ENCODE data around the gene PDLIM3. TPM values are rescaled to one million over a fixed set of nuclear protein-coding genes. Genes with fewer than 3 reads are reported as not detected.

Gene PDLIM3
- total and polyA plus RNA-seq, 11 donors = 111 to 1,156 (median 246) TPM

DNA sequence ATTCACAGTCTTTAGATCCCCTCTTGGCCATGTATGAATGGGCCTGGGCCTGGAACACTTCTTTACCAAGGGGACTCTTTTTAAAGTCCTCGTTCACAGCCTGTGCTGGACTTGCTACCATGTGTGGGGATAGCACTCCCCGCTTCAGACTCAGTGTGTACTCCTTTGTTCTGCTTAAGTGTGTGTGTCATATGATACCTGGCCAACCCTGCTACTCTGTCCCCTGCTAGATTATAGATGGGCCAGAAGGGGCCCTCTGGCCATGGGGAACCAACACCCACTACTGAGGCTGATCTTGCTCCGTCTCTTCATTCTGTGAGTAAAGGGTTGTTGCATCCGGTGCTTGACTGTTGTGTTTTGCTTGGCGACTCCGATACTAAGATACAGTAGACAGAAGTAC is 71.8 kb downstream of the PDLIM3 start:
- ATAC-seq (peak in 1 of 4 donors; percentile 36), DNase-seq (no peak)
- Histone ChIP-seq H3K4me1 (peaks cover 0 to 5% (median 0%) of the 10 kb centered on the region in 12 donors), H3K27ac (no peak overlapping the region), H3K36me3 (no peaks in the 10 kb centered on the region), H3K9me3 (no peaks in the 10 kb centered on the region), H3K4me3 (no peak overlapping the region), H3K27me3 (no peaks in the 10 kb centered on the region)
- WGBS, 4 donors = 82 to 90% (median 86%) methylated on average over 6 of the region's 6 CpGs
- intact Hi-C loops (cut with DNase I) = no loop called here
- TF ChIP-seq POLR2A (IDR thresholded peaks at IDR 0.05) = no peak
- no peak for TF ChIP-seq CTCF (IDR thresholded peaks at IDR 0.05)

DNA sequence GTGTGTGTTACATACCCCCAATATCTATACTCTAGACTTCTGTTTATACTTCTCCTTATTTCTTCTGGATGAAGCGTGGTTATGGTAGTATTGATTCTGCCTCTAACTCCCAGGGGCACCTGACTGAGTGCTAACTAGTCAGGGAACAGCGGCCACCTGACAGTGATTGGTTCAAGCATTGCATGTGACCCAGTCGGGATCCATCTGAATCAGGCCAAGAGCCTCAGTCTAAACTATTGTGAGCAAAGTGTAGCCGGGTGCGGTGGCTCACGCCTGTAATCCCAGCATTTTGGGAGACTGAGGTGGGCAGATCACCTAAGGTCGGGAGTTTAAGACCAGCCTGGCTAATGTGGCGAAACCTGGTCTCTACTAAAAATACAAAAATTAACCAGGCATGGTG is 73.7 kb downstream of the PDLIM3 start:
- H3K4me1 ChIP-seq = no peaks in the 10 kb centered on the region
- no peaks in the 10 kb centered on the region for H3K27me3 ChIP-seq
- TF ChIP-seq CTCF (IDR thresholded peaks at IDR 0.05) (no peak), POLR2A (IDR thresholded peaks at IDR 0.05) (no peak)
- H3K9me3 ChIP-seq = no peaks in the 10 kb centered on the region
- no peak overlapping the region for H3K27ac ChIP-seq
- 93 to 96% (median 95%) methylated on average over 8 of the region's 8 CpGs for WGBS, 4 donors
- DNase-seq = no peak
- no peaks in the 10 kb centered on the region for H3K36me3 ChIP-seq
- intact Hi-C loops (cut with DNase I) = no loop called here
- H3K4me3 ChIP-seq = no peak overlapping the region
- no peak for ATAC-seq

- Histone ChIP-seq H3K9me3 (no peaks in the 10 kb centered on the region), H3K4me1 (no peaks in the 10 kb centered on the region), H3K27me3 (no peaks in the 10 kb centered on the region), H3K4me3 (no peak overlapping the region), H3K36me3 (no peaks in the 10 kb centered on the region), H3K27ac (no peak overlapping the region)
- no peak for TF ChIP-seq CTCF (IDR thresholded peaks at IDR 0.05)
- no peak for TF ChIP-seq POLR2A (IDR thresholded peaks at IDR 0.05)
- WGBS, 4 donors = 44 to 58% (median 50%) methylated on average over 3 of the region's 3 CpGs
- DNase-seq (no peak), ATAC-seq (no peak)
- intact Hi-C loops (cut with DNase I) = no loop called here
Measured at GRCh38 chr4:185457136-185457535, 78.2 kb downstream of the PDLIM3 start.

- WGBS, 4 donors = 49 to 73% (median 60%) methylated on average over 2 of the region's 2 CpGs
- no peaks in the 10 kb centered on the region for H3K27me3 ChIP-seq
- H3K4me3 ChIP-seq = no peak overlapping the region
- no peak for DNase-seq
- H3K4me1 ChIP-seq = no peaks in the 10 kb centered on the region
- TF ChIP-seq CTCF (IDR thresholded peaks at IDR 0.05) = no peak
- no peak for TF ChIP-seq POLR2A (IDR thresholded peaks at IDR 0.05)
- ATAC-seq = no peak
- intact Hi-C loops (cut with DNase I) = no loop called here
- no peaks in the 10 kb centered on the region for H3K9me3 ChIP-seq
- H3K27ac ChIP-seq = no peak overlapping the region
- no peaks in the 10 kb centered on the region for H3K36me3 ChIP-seq
Measured at GRCh38 chr4:185456131-185456530, 79.2 kb downstream of the PDLIM3 start.

Other genes starting within 250 kb of the PDLIM3 start
- 1 to 10 TPM in 8 of 9 donors, under 1 TPM in 1; 0.80 to 3.5 (median 1.3) TPM for gene LRP2BP, start 139.6 kb downstream of the PDLIM3 start, total RNA-seq
- 1 to 10 TPM in 1 of 2 donors, under 1 TPM in 1; 0.62 to 1.2 TPM for gene LRP2BP, start 139.6 kb downstream of the PDLIM3 start, polyA plus RNA-seq
- 10 to 100 TPM in 7 of 9 donors, 1 to 10 TPM in 2; 8.4 to 21.3 (median 12.2) TPM for gene ANKRD37, start 138.7 kb downstream of the PDLIM3 start, total RNA-seq
- gene ANKRD37, start 138.7 kb downstream of the PDLIM3 start, polyA plus RNA-seq = 10 to 100 TPM; 11.8 to 30.6 TPM
- 10 to 100 TPM; 25.2 to 52.4 (median 35.1) TPM for gene UFSP2, start 109.5 kb downstream of the PDLIM3 start, total RNA-seq
- gene UFSP2, start 109.5 kb downstream of the PDLIM3 start, polyA plus RNA-seq = 10 to 100 TPM; 17.7 to 35.0 TPM
- gene CCDC110, start 63.8 kb downstream of the PDLIM3 start, total RNA-seq = 1 to 10 TPM in 5 of 9 donors, under 1 TPM in 4; 0.62 to 2.6 (median 1.1) TPM
- gene CCDC110, start 63.8 kb downstream of the PDLIM3 start, polyA plus RNA-seq = under 1 TPM; 0.19 to 0.55 TPM